HepG2 (cell line): ENCODE results near the gene PNN. TPM values are rescaled to one million over a fixed set of nuclear protein-coding genes. Genes with fewer than 3 reads are reported as not detected.

Experiments
- AGO2 ChIP-seq: fragments of 200-400 bp; formaldehyde crosslinking; optimal IDR thresholded peaks from 2 replicates; pipeline ENCODE3; 2017; ENCODE audit warnings: mild to moderate bottlenecking, low read depth, low read length, moderate library complexity
- ATRX ChIP-seq: sonication (generic); formaldehyde crosslinking; IDR thresholded peaks from 2 replicates; pipeline ENCODE4 v1.4.0; 2020; ENCODE audit warnings: missing genetic modification reagents, borderline replicate concordance
- CHCHD3 ChIP-seq: sonication (generic); formaldehyde crosslinking; IDR thresholded peaks from 2 replicates; pipeline ENCODE4 v1.8.0; 2022; ENCODE audit warnings: mild to moderate bottlenecking, missing genetic modification reagents, moderate library complexity
- ELF4 ChIP-seq: sonication (generic); formaldehyde crosslinking; IDR thresholded peaks from 2 replicates; pipeline ENCODE4 v1.5.0; 2020; ENCODE audit warnings: missing genetic modification reagents, mild to moderate bottlenecking, moderate library complexity, borderline replicate concordance
- FOXK1 ChIP-seq: sonication (generic); formaldehyde crosslinking; IDR thresholded peaks from 2 replicates; pipeline ENCODE4 v1.4.0; 2020; ENCODE audit warnings: low read depth, missing genetic modification reagents, borderline replicate concordance
- GABPA ChIP-seq, 2 experiments: IDR thresholded peaks; 2 replicates each; pipeline ENCODE4 v1.6.1; 2011 to 2016; ENCODE audit warnings: low read depth in 2 of 2, low read length in 1 of 2, missing biosample characterization in 1 of 2, missing genetic modification characterization in 1 of 2
- JUND ChIP-seq: sonication (generic); formaldehyde crosslinking; IDR thresholded peaks from 2 replicates; pipeline ENCODE4 v1.8.0; 2022; ENCODE audit warnings: mild to moderate bottlenecking, missing genetic modification reagents
- NFYB ChIP-seq: sonication (generic); formaldehyde crosslinking; IDR thresholded peaks from 2 replicates; pipeline ENCODE4 v1.4.0; 2020; ENCODE audit warnings: missing genetic modification reagents
- RBM39 ChIP-seq: fragments of 200-400 bp; formaldehyde crosslinking; IDR thresholded peaks from one replicate; pipeline ENCODE4 v1.6.1; 2018; ENCODE audit warnings: antibody characterized with exemption, mild to moderate bottlenecking, low read depth, low read length; ENCODE audit not compliant: poor library complexity, severe bottlenecking
- SP1 ChIP-seq, 2 experiments: fragments of 450-650 bp in 1 of 2; sonication (generic) in 1 of 2; formaldehyde crosslinking in 1 of 2; IDR thresholded peaks; 2 replicates each; pipeline versions ENCODE4 v1.4.0 to v1.6.1; 2016 to 2020; ENCODE audit warnings: missing genetic modification reagents in 1 of 2
- TCF12 ChIP-seq, 2 experiments: fragments of 450-650 bp in 1 of 2; sonication (generic) in 1 of 2; formaldehyde crosslinking in 1 of 2; IDR thresholded peaks; 2 replicates each; pipeline versions ENCODE4 v1.6.1 to v1.8.0; 2017 to 2022; ENCODE audit warnings: antibody characterized with exemption in 1 of 2, mild to moderate bottlenecking in 1 of 2, missing genetic modification reagents in 1 of 2, moderate library complexity in 1 of 2
- TP53 ChIP-seq: sonication (generic); formaldehyde crosslinking; conservative IDR thresholded peaks from 2 replicates; pipeline ENCODE4 v1.4.0; 2020; ENCODE audit warnings: missing genetic modification reagents
- YEATS4 ChIP-seq: sonication (generic); formaldehyde crosslinking; IDR thresholded peaks from 2 replicates; pipeline ENCODE4 v1.4.0; 2020; ENCODE audit warnings: missing genetic modification reagents, borderline replicate concordance
- ZBTB21 ChIP-seq: sonication (generic); formaldehyde crosslinking; IDR thresholded peaks from 2 replicates; pipeline ENCODE4 v1.4.0; 2020; ENCODE audit warnings: missing genetic modification reagents
- ZNF34 ChIP-seq: sonication (generic); formaldehyde crosslinking; IDR thresholded peaks from 2 replicates; pipeline ENCODE4 v1.4.0; 2020; ENCODE audit warnings: mild to moderate bottlenecking, missing genetic modification reagents, borderline replicate concordance
- ZNF644 ChIP-seq: IDR thresholded peaks from 2 replicates; pipeline ENCODE4 v1.6.1; 2016; ENCODE audit warnings: low read depth
- ZNF7 ChIP-seq: IDR thresholded peaks from 2 replicates; pipeline ENCODE4 v1.6.1; 2016; ENCODE audit warnings: missing biosample characterization, missing genetic modification reagents
- ZNF709 ChIP-seq: sonication (generic); formaldehyde crosslinking; IDR thresholded peaks from 2 replicates; pipeline ENCODE4 v1.5.0; 2020; ENCODE audit warnings: mild to moderate bottlenecking, missing genetic modification reagents
- ZNF782 ChIP-seq: sonication (generic); formaldehyde crosslinking; IDR thresholded peaks from 2 replicates; pipeline ENCODE4 v1.4.0; 2020; ENCODE audit warnings: missing genetic modification reagents, mild to moderate bottlenecking, borderline replicate concordance
- polyA plus RNA-seq, 8 experiments: library from polyadenylated mRNA; depleted of rRNA in 3 of 8; stranded (reverse) in 7 of 8; unstranded in 1 of 8; fragments of >200 nt; fragmentation: Illumina TruSeq in 4 of 8; extraction: Trizol in 4 of 8; gene quantifications; 2 replicates each; pipeline versions ENCODE4 v1.2.1 to v1.2.3, GENCODE V29; 2011 to 2016; ENCODE audit warnings: low read depth in 4 of 8, missing spikeins in 1 of 8, mixed read lengths in 1 of 8; ENCODE audit not compliant: insufficient read depth in 1 of 8
- total RNA-seq, 5 experiments: library from RNA; depleted of rRNA; stranded (reverse); fragments of >200 nt; fragmentation: Illumina TruSeq; extraction: Trizol; gene quantifications; 2 replicates each; pipeline ENCODE4 v1.2.3, GENCODE V29; 2016; ENCODE audit warnings: low read depth in 1 of 5
- TF ChIP-seq, protein P1 (sequence below): sonication (generic); formaldehyde crosslinking; IDR thresholded peaks from 2 replicates; pipeline ENCODE4 v1.4.0; 2020; ENCODE audit warnings: missing genetic modification reagents
- TF ChIP-seq, protein P2 (sequence below): sonication (generic); formaldehyde crosslinking; conservative IDR thresholded peaks from 2 replicates; pipeline ENCODE4 v1.4.0; 2020; ENCODE audit warnings: missing genetic modification reagents
- TF ChIP-seq, protein P3 (sequence below): sonication (generic); formaldehyde crosslinking; IDR thresholded peaks from 2 replicates; pipeline ENCODE4 v1.5.0; 2020; ENCODE audit warnings: missing genetic modification reagents, mild to moderate bottlenecking, borderline replicate concordance
- TF ChIP-seq, protein P4 (sequence below): sonication (generic); IDR thresholded peaks from 2 replicates; pipeline ENCODE4 v1.6.1; 2016; ENCODE audit warnings: low read depth, borderline replicate concordance

PNN gene
- total and polyA plus RNA-seq, 2 of the 13 experiments (the other 11 are each of a cell fraction or from before 2014, with no cell fraction given) = 58.0 to 214 TPM

DNA sequence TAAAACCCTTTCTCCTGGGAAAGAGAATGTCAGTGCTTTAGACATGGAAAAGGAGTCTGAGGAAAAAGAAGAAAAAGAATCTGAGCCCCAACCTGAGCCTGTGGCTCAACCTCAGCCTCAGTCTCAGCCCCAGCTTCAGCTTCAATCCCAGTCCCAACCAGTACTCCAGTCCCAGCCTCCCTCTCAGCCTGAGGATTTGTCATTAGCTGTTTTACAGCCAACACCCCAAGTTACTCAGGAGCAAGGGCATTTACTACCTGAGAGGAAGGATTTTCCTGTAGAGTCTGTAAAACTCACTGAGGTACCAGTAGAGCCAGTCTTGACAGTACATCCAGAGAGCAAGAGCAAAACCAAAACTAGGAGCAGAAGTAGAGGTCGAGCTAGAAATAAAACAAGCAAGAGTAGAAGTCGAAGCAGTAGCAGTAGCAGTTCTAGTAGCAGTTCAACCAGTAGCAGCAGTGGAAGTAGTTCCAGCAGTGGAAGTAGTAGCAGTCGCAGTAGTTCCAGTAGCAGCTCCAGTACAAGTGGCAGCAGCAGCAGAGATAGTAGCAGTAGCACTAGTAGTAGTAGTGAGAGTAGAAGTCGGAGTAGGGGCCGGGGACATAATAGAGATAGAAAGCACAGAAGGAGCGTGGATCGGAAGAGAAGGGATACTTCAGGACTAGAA, 6.1 kb downstream of the PNN start (continued):
- TF ChIP-seq, protein P1, sequence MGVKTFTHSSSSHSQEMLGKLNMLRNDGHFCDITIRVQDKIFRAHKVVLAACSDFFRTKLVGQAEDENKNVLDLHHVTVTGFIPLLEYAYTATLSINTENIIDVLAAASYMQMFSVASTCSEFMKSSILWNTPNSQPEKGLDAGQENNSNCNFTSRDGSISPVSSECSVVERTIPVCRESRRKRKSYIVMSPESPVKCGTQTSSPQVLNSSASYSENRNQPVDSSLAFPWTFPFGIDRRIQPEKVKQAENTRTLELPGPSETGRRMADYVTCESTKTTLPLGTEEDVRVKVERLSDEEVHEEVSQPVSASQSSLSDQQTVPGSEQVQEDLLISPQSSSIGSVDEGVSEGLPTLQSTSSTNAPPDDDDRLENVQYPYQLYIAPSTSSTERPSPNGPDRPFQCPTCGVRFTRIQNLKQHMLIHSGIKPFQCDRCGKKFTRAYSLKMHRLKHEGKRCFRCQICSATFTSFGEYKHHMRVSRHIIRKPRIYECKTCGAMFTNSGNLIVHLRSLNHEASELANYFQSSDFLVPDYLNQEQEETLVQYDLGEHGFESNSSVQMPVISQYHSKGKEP = no peak
- TF ChIP-seq ZNF709 (no peak), SP1 (IDR thresholded peaks at IDR 0.05) (0 out of 2 replicates have a peak, but pooled peaks have one; percentile 19), SP1 (CRISPR knock-in tag; IDR thresholded peaks at IDR 0.05) (no peak), ZNF34 (CRISPR knock-in tag) (peak; percentile 79; the same call in 1 of the 2 replicates), FOXK1 (CRISPR knock-in tag) (no peak), RBM39 (no peak), GABPA (IDR thresholded peaks at IDR 0.05; ENCODE audit: low read depth, low read length) (no peak), GABPA (CRISPR knock-in tag; IDR thresholded peaks at IDR 0.05; ENCODE audit: low read depth) (no peak), YEATS4 (CRISPR knock-in tag) (no peak), NFYB (CRISPR knock-in tag) (no peak), ZBTB21 (no peak), ZNF7 (CRISPR knock-in tag) (no peak), JUND (CRISPR knock-in tag) (no peak), CHCHD3 (CRISPR knock-in tag) (no peak), AGO2 (peak; percentile 27), ELF4 (CRISPR knock-in tag) (no peak), TP53 (CRISPR knock-in tag) (no peak), TCF12 (IDR thresholded peaks at IDR 0.05) (no peak), TCF12 (CRISPR knock-in tag; IDR thresholded peaks at IDR 0.05) (no peak), ZNF782 (CRISPR knock-in tag) (no peak), ATRX (CRISPR knock-in tag) (no peak), ZNF644 (CRISPR knock-in tag) (no peak)
- TF ChIP-seq, protein P2, sequence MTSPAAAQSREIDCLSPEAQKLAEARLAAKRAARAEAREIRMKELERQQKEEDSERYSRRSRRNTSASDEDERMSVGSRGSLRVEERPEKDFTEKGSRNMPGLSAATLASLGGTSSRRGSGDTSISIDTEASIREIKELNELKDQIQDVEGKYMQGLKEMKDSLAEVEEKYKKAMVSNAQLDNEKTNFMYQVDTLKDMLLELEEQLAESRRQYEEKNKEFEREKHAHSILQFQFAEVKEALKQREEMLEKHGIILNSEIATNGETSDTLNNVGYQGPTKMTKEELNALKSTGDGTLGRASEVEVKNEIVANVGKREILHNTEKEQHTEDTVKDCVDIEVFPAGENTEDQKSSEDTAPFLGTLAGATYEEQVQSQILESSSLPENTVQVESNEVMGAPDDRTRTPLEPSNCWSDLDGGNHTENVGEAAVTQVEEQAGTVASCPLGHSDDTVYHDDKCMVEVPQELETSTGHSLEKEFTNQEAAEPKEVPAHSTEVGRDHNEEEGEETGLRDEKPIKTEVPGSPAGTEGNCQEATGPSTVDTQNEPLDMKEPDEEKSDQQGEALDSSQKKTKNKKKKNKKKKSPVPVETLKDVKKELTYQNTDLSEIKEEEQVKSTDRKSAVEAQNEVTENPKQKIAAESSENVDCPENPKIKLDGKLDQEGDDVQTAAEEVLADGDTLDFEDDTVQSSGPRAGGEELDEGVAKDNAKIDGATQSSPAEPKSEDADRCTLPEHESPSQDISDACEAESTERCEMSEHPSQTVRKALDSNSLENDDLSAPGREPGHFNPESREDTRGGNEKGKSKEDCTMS (CRISPR knock-in tag) = no peak
- TF ChIP-seq, protein P3, sequence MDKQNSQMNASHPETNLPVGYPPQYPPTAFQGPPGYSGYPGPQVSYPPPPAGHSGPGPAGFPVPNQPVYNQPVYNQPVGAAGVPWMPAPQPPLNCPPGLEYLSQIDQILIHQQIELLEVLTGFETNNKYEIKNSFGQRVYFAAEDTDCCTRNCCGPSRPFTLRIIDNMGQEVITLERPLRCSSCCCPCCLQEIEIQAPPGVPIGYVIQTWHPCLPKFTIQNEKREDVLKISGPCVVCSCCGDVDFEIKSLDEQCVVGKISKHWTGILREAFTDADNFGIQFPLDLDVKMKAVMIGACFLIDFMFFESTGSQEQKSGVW (CRISPR knock-in tag) = no peak
- TF ChIP-seq, protein P4, sequence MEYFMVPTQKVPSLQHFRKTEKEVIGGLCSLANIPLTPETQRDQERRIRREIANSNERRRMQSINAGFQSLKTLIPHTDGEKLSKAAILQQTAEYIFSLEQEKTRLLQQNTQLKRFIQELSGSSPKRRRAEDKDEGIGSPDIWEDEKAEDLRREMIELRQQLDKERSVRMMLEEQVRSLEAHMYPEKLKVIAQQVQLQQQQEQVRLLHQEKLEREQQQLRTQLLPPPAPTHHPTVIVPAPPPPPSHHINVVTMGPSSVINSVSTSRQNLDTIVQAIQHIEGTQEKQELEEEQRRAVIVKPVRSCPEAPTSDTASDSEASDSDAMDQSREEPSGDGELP = no peak
